ENCODE results near the gene VPS26A. TPM values are rescaled to one million over a fixed set of nuclear protein-coding genes. Genes with fewer than 3 reads are reported as not detected.

Gene VPS26A
- total and polyA plus RNA-seq, 2 donors (not counting 3 experiments of a cell fraction or from before 2014, with no cell fraction given) = 11.7 to 60.3 TPM

DNA sequence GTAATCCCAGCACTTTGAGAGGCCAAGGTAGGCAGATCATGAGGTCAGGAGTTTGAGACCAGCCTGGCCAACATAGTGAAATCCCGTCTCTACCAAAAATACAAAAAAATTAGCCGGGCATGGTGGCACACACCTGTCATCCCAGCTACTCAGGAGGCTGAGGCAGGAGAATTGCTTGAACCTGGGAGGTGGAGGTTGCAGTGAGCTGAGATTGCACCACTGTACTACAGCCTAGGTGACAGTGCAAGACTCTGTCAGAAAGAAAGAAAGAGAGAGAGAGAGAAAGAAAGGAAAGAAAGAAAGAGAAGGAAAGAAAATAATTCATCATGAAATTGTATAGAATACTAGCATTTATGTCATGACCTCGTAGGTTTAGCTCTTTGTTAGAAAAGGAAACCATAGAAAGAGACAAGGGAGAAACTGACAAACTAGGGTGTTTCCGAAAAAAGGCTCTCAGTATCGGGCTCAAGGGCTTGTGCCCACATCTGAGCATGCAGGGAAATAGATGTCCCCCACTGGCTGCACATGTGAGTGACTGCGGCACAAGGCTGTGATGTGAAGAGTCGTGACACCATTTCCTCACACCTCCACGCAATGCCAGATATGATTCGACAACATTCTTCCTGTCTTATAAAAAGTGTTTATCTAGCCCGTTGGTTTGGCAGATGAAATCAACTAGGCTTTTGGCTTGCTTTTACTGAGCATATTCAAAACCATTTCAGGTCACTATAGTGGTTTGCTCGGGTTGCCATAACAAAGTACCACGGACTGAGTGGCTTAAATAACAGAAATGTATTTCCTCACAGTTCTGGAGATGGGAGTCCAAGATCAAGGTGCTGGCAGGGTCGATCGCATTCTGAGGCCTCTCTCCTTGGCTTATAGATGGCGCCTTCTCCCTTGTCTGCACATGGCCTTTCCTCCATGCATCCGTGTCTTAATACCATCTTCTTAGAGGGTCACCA, 34.1 kb upstream of the VPS26A start:
- CTCF ChIA-PET = interaction anchor here (0.6 to 11.1 kb wide), 2 partner anchors 40 to 82 kb away, joined by 3 to 298 read pairs; no protein-coding TSS in a partner anchor
- H3K9me1 ChIP-seq (replicated peaks; ENCODE audit: control insufficient read depth, extremely low read depth, insufficient read depth, low read length) = no peaks in the 10 kb centered on the region
- peak overlapping the region; percentile 86 for H3K4me2 ChIP-seq (ENCODE audit: insufficient read depth, low read length)
- H3K36me3 ChIP-seq (ENCODE audit: control insufficient read depth in 2 of 2, extremely low read depth in 1 of 2, insufficient read depth in 2 of 2, low read length in 2 of 2) = no peaks in the 10 kb centered on the region
- POLR2A ChIA-PET = no interaction called here
- H2AFZ ChIP-seq (ENCODE audit: low read depth, low read length) = no peak overlapping the region
- no peaks in the 10 kb centered on the region for H4K20me1 ChIP-seq (replicated peaks; ENCODE audit: control insufficient read depth, extremely low read depth, insufficient read depth, low read length)
- no peaks in the 10 kb centered on the region for H3K9me3 ChIP-seq (replicated peaks; ENCODE audit: control insufficient read depth, insufficient read depth, low read length)
- H3K79me2 ChIP-seq (ENCODE audit: control insufficient read depth, insufficient read depth, low read length) = peaks cover 77% of the 10 kb centered on the region
- intact Hi-C loops (cut with micrococcal nuclease) = loop anchor here (1.0 to 2.0 kb wide), 2 partner anchors 78 to 127 kb away; no protein-coding TSS in a partner anchor
- FAIRE-seq (peak; percentile 84), DNase-seq (ENCODE audit: low read depth, low spot score) (peak; percentile 83)
- peak overlapping the region; percentile 96 for H3K27ac ChIP-seq (ENCODE audit: insufficient read depth, low read depth, low read length)
- TF ChIP-seq GATA2 (IDR thresholded peaks at IDR 0.05; ENCODE audit: insufficient read depth, insufficient read length, low read depth, low read length) = peak; percentile 53
- TF ChIP-seq POLR2AphosphoS5 (IDR thresholded peaks at IDR 0.05; ENCODE audit: insufficient read depth, low read depth, low read length) = peak; percentile 61
- TF ChIP-seq, protein P1, sequence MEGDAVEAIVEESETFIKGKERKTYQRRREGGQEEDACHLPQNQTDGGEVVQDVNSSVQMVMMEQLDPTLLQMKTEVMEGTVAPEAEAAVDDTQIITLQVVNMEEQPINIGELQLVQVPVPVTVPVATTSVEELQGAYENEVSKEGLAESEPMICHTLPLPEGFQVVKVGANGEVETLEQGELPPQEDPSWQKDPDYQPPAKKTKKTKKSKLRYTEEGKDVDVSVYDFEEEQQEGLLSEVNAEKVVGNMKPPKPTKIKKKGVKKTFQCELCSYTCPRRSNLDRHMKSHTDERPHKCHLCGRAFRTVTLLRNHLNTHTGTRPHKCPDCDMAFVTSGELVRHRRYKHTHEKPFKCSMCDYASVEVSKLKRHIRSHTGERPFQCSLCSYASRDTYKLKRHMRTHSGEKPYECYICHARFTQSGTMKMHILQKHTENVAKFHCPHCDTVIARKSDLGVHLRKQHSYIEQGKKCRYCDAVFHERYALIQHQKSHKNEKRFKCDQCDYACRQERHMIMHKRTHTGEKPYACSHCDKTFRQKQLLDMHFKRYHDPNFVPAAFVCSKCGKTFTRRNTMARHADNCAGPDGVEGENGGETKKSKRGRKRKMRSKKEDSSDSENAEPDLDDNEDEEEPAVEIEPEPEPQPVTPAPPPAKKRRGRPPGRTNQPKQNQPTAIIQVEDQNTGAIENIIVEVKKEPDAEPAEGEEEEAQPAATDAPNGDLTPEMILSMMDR (IDR thresholded peaks at IDR 0.05; ENCODE audit: extremely low read depth in 1 of 2, insufficient read depth in 1 of 2, low read depth in 1 of 2, low read length in 2 of 2) = no peak
- no peak for TF ChIP-seq JUN (IDR thresholded peaks at IDR 0.05; ENCODE audit: borderline replicate concordance, insufficient read depth, insufficient read length, low read depth)
- TF ChIP-seq, protein P2, sequence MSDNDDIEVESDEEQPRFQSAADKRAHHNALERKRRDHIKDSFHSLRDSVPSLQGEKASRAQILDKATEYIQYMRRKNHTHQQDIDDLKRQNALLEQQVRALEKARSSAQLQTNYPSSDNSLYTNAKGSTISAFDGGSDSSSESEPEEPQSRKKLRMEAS (IDR thresholded peaks at IDR 0.05; ENCODE audit: insufficient read depth, insufficient read length) = no peak
- TF ChIP-seq MYC (IDR thresholded peaks at IDR 0.05; ENCODE audit: low read depth, low read length) = peak; percentile 82
- peak; percentile 34 for TF ChIP-seq FOS (IDR thresholded peaks at IDR 0.05; ENCODE audit: borderline replicate concordance, insufficient read depth, low read length)
- peak; percentile 81 for TF ChIP-seq POLR2A (IDR thresholded peaks at IDR 0.05; ENCODE audit: low read depth, low read length)
- TF ChIP-seq EZH2 (IDR thresholded peaks at IDR 0.05; ENCODE audit: borderline replicate concordance, low read depth, low read length, severe bottlenecking) = no peak
- H3K9ac ChIP-seq (replicated peaks; ENCODE audit: extremely low read depth, insufficient read depth, low read length) = peak overlapping the region; percentile 99
- dilution Hi-C loops (cut with MboI; ENCODE audit: extremely low pct_ligation_motif_present, low sequenced_read_pairs) = no loop called here
- H3K4me1 ChIP-seq (ENCODE audit: control insufficient read depth, extremely low read depth, insufficient read depth, low read length) = peaks cover 49% of the 10 kb centered on the region
- H3K27me3 ChIP-seq (ENCODE audit: control insufficient read depth in 2 of 2, insufficient read depth in 2 of 2, low read length in 2 of 2) = no peaks in the 10 kb centered on the region
- no TSS peak for BruUV-seq (replicated peaks)
- H3K4me3 ChIP-seq (replicated peaks in 1 of 3; ENCODE audit: insufficient read depth in 1 of 3, low read depth in 1 of 3, low read length in 3 of 3) = peak overlapping the region; percentile 22 to 95 (median 88)
